ENCODE results near the gene HINFP. TPM values are rescaled to one million over a fixed set of nuclear protein-coding genes. Genes with fewer than 3 reads are reported as not detected.

The HINFP gene
- total and polyA plus RNA-seq, 9 of the 15 experiments (the other 6 are each of a cell fraction or from before 2014, with no cell fraction given): 13.8 to 34.1 (median 22.5) TPM

DNA sequence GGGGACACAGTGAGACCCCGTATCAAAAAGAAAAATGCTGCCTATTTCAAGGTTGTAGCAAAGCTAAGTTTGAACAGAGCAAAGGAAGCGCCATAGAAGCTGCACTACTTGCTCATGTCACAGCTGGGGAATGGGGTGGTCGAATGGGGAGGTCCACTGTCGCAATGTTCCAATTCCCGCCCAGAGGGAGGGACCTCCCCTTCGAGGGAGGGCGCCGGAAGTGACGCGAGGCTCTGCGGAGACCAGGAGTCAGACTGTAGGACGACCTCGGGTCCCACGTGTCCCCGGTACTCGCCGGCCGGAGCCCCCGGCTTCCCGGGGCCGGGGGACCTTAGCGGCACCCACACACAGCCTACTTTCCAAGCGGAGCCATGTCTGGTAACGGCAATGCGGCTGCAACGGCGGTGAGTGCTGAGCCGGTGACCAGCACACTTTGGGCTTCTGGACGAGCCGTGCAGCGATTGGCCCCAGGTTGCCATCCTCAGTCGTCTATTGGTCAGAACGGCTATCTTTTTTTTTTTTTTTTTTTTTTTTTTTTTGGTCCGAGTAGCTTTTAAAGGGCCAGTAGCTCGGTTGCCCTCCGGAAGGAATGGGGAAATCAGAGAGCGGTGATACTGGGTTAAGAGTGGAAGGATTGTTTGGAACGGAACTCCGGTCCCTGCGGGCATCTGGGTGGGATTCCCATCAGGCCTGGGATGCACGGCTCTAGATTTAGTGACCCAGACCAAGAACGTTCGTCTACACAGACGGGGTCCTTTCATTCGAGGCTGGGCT, 36.5 kb upstream of the HINFP start, which contains the start of gene HMBS (continued):
- TF ChIP-seq NR4A1 (CRISPR knock-in tag; IDR thresholded peaks at IDR 0.05) (no peak), NR4A1 (tag; IDR thresholded peaks at IDR 0.05) (no peak), TCF7L2 (IDR thresholded peaks at IDR 0.05; ENCODE audit: low read depth, low read length) (no peak), ZNF408 (CRISPR knock-in tag; IDR thresholded peaks at IDR 0.05; ENCODE audit: low read depth) (no peak), ZNF778 (CRISPR knock-in tag; IDR thresholded peaks at IDR 0.05) (no peak), RFX7 (CRISPR knock-in tag; IDR thresholded peaks at IDR 0.05) (no peak), ATF7 (IDR thresholded peaks at IDR 0.05) (peak; percentile 82), NR2C1 (IDR thresholded peaks at IDR 0.05) (peak; percentile 64), NR2C1 (tag; IDR thresholded peaks at IDR 0.05) (0 out of 2 replicates have a peak, but pooled peaks have one; percentile 6), KLF10 (CRISPR knock-in tag; IDR thresholded peaks at IDR 0.05) (no peak), KDM1A (IDR thresholded peaks at IDR 0.05) (no peak), TRIM28 (IDR thresholded peaks at IDR 0.05) (no peak), ARHGAP35 (IDR thresholded peaks at IDR 0.05; ENCODE audit: partially characterized antibody) (no peak), MYC (IDR thresholded peaks at IDR 0.05; ENCODE audit: low read depth, low read length) (peak; percentile 95), MYC (CRISPR knock-in tag; IDR thresholded peaks at IDR 0.05; ENCODE audit: borderline replicate concordance, low read depth) (peak; percentile 59), PCBP2 (IDR thresholded peaks at IDR 0.05; ENCODE audit: low read depth, low read length, poor library complexity, severe bottlenecking) (no peak), SMAD4 (CRISPR knock-in tag; conservative IDR thresholded peaks at IDR 0.05) (0 out of 2 replicates have a peak, but pooled peaks have one; percentile 41)
- TF ChIP-seq, protein P1, sequence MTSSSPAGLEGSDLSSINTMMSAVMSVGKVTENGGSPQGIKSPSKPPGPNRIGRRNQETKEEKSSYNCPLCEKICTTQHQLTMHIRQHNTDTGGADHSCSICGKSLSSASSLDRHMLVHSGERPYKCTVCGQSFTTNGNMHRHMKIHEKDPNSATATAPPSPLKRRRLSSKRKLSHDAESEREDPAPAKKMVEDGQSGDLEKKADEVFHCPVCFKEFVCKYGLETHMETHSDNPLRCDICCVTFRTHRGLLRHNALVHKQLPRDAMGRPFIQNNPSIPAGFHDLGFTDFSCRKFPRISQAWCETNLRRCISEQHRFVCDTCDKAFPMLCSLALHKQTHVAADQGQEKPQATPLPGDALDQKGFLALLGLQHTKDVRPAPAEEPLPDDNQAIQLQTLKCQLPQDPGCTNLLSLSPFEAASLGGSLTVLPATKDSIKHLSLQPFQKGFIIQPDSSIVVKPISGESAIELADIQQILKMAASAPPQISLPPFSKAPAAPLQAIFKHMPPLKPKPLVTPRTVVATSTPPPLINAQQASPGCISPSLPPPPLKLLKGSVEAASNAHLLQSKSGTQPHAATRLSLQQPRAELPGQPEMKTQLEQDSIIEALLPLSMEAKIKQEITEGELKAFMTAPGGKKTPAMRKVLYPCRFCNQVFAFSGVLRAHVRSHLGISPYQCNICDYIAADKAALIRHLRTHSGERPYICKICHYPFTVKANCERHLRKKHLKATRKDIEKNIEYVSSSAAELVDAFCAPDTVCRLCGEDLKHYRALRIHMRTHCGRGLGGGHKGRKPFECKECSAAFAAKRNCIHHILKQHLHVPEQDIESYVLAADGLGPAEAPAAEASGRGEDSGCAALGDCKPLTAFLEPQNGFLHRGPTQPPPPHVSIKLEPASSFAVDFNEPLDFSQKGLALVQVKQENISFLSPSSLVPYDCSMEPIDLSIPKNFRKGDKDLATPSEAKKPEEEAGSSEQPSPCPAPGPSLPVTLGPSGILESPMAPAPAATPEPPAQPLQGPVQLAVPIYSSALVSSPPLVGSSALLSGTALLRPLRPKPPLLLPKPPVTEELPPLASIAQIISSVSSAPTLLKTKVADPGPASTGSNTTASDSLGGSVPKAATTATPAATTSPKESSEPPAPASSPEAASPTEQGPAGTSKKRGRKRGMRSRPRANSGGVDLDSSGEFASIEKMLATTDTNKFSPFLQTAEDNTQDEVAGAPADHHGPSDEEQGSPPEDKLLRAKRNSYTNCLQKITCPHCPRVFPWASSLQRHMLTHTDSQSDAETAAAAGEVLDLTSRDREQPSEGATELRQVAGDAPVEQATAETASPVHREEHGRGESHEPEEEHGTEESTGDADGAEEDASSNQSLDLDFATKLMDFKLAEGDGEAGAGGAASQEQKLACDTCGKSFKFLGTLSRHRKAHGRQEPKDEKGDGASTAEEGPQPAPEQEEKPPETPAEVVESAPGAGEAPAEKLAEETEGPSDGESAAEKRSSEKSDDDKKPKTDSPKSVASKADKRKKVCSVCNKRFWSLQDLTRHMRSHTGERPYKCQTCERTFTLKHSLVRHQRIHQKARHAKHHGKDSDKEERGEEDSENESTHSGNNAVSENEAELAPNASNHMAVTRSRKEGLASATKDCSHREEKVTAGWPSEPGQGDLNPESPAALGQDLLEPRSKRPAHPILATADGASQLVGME (CRISPR knock-in tag; IDR thresholded peaks at IDR 0.05): peak; percentile 17; the same call in 1 of the 2 replicates
- TF ChIP-seq, protein P2, sequence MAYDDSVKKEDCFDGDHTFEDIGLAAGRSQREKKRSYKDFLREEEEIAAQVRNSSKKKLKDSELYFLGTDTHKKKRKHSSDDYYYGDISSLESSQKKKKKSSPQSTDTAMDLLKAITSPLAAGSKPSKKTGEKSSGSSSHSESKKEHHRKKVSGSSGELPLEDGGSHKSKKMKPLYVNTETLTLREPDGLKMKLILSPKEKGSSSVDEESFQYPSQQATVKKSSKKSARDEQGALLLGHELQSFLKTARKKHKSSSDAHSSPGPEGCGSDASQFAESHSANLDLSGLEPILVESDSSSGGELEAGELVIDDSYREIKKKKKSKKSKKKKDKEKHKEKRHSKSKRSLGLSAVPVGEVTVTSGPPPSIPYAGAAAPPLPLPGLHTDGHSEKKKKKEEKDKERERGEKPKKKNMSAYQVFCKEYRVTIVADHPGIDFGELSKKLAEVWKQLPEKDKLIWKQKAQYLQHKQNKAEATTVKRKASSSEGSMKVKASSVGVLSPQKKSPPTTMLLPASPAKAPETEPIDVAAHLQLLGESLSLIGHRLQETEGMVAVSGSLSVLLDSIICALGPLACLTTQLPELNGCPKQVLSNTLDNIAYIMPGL (CRISPR knock-in tag; IDR thresholded peaks at IDR 0.05): no peak
